ENCODE measurements around the gene MTFR1L. TPM values are rescaled to one million over a fixed set of nuclear protein-coding genes. Genes with fewer than 3 reads are reported as not detected.

Gene MTFR1L
- total RNA-seq, 4 donors from 2014 or later = 73.2 to 125 (median 93.6) TPM

GRCh38 chr1:25815208-25816111 lies 4.3 kb upstream of the MTFR1L start:
- WGBS, 2 donors (ENCODE audit: low coverage in 1 of 2) = 92 to 93% methylated on average over 7 to 24 of the region's 24 CpGs
- no peaks in the 10 kb centered on the region for H3K9me3 ChIP-seq
- in situ Hi-C loops (cut with MboI; ENCODE audit: low pct_ligation_motif_present in 1 of 4, low pct_unique_long_range_greater_than_20kb in 1 of 4, low sequenced_read_pairs in 3 of 4) (no loop called here), intact Hi-C loops (cut with DNase I; ENCODE audit: low total_unique reads) (no loop called here)
- no peaks in the 10 kb centered on the region for H3K27me3 ChIP-seq
- no peak overlapping the region for H3K4me3 ChIP-seq
- no peak for DNase-seq
- no peak overlapping the region for H3K27ac ChIP-seq
- TF ChIP-seq POLR2A (IDR thresholded peaks at IDR 0.05) = no peak
- no peak for TF ChIP-seq CTCF (IDR thresholded peaks at IDR 0.05)
- TF ChIP-seq EP300 (IDR thresholded peaks at IDR 0.05; ENCODE audit: low read depth) = no peak
- TF ChIP-seq POLR2AphosphoS5 (IDR thresholded peaks at IDR 0.05) = no peak
- no peaks in the 10 kb centered on the region for H3K36me3 ChIP-seq
- H3K4me1 ChIP-seq = peaks cover 8 to 16% (median 15%) of the 10 kb centered on the region in 4 donors

GRCh38 chr1:25816112-25816718 lies 3.5 kb upstream of the MTFR1L start:
- no peaks in the 10 kb centered on the region for H3K36me3 ChIP-seq
- H3K9me3 ChIP-seq = no peaks in the 10 kb centered on the region
- WGBS, 2 donors (ENCODE audit: low coverage in 1 of 2) = 78 to 82% methylated on average over 5 to 14 of the region's 15 CpGs
- no peak for DNase-seq
- no peaks in the 10 kb centered on the region for H3K27me3 ChIP-seq
- TF ChIP-seq POLR2A (IDR thresholded peaks at IDR 0.05) (no peak), CTCF (IDR thresholded peaks at IDR 0.05) (no peak), EP300 (IDR thresholded peaks at IDR 0.05; ENCODE audit: low read depth) (no peak), POLR2AphosphoS5 (IDR thresholded peaks at IDR 0.05) (no peak)
- in situ Hi-C loops (cut with MboI; ENCODE audit: low pct_ligation_motif_present in 1 of 4, low pct_unique_long_range_greater_than_20kb in 1 of 4, low sequenced_read_pairs in 3 of 4) = no loop called here
- intact Hi-C loops (cut with DNase I; ENCODE audit: low total_unique reads) = no loop called here
- H3K4me3 ChIP-seq = no peak overlapping the region
- no peak overlapping the region for H3K27ac ChIP-seq
- H3K4me1 ChIP-seq = peaks cover 8 to 21% (median 19%) of the 10 kb centered on the region in 4 donors

- Histone ChIP-seq H3K27ac (peak overlapping the region; percentile 92 to 94 (median 94)), H3K4me3 (no peak overlapping the region), H3K27me3 (no peaks in the 10 kb centered on the region), H3K36me3 (no peaks in the 10 kb centered on the region), H3K9me3 (no peaks in the 10 kb centered on the region), H3K4me1 (peaks cover 15 to 30% (median 27%) of the 10 kb centered on the region in 4 donors)
- in situ Hi-C loops (cut with MboI; ENCODE audit: low pct_ligation_motif_present in 1 of 4, low pct_unique_long_range_greater_than_20kb in 1 of 4, low sequenced_read_pairs in 3 of 4) = no loop called here
- intact Hi-C loops (cut with DNase I; ENCODE audit: low total_unique reads) = no loop called here
- TF ChIP-seq POLR2A (IDR thresholded peaks at IDR 0.05) (no peak), POLR2AphosphoS5 (IDR thresholded peaks at IDR 0.05) (no peak), CTCF (IDR thresholded peaks at IDR 0.05) (peak in 1 of 5 experiments; percentile 22)
- DNase-seq = no peak
- 33 to 49% methylated on average over 3 to 8 of the region's 8 CpGs for WGBS, 2 donors (ENCODE audit: low coverage in 1 of 2)
These were observed 1.8 kb upstream of the MTFR1L start for GRCh38 chr1:25817840-25818501.

GRCh38 chr1:25818569-25818968 lies 1.2 kb upstream of the MTFR1L start:
- Histone ChIP-seq H3K27me3 (no peaks in the 10 kb centered on the region), H3K9me3 (no peaks in the 10 kb centered on the region), H3K27ac (peak overlapping the region; percentile 92 to 94 (median 94)), H3K4me1 (peaks cover 15 to 30% (median 27%) of the 10 kb centered on the region in 4 donors), H3K4me3 (peak overlapping the region in 1 of 4 donors; percentile 87), H3K36me3 (no peaks in the 10 kb centered on the region)
- intact Hi-C loops (cut with DNase I; ENCODE audit: low total_unique reads) = no loop called here
- no peak for DNase-seq
- in situ Hi-C loops (cut with MboI; ENCODE audit: low pct_ligation_motif_present in 1 of 4, low pct_unique_long_range_greater_than_20kb in 1 of 4, low sequenced_read_pairs in 3 of 4) = no loop called here
- peak in 1 of 3 donors; percentile 5 for TF ChIP-seq POLR2AphosphoS5 (IDR thresholded peaks at IDR 0.05)
- no peak for TF ChIP-seq POLR2A (IDR thresholded peaks at IDR 0.05)
- 0 to 53% methylated on average over 2 to 6 of the region's 6 CpGs for WGBS, 2 donors (ENCODE audit: low coverage in 1 of 2)

Data from transverse colon (tissue), 4 donors.